K562 (cell line): ENCODE data around the gene ASB6. TPM values are rescaled to one million over a fixed set of nuclear protein-coding genes. Genes with fewer than 3 reads are reported as not detected.
A peak's percentile ranks its signal among the peaks of the same experiment; 100 is the strongest.

Experiments
- ATAC-seq: fragments of 200-7000 bp; cut with Tn5 transposase; 3 replicates; pipeline ENCODE4 v1.9.1; 2020; ENCODE audit warnings: moderate library complexity
- BruUV-seq: library from RNA; stranded (reverse); fragments of 400-500 nt; replicated peaks from 2 replicates; lab custom pipeline; 2021; lab: Mats Ljungman, UMichigan
- CTCF ChIA-PET: fragments of 300-600 bp; formaldehyde crosslinking; extraction: SDS; loops from one replicate; lab custom pipeline; 2021; ENCODE audit warnings: low intra/inter-chr PET ratio; lab: Yijun Ruan, JAX
- POLR2A ChIA-PET: fragments of 300-600, 350-650 bp; sonication (Branson Sonifier 250); formaldehyde crosslinking; extraction: SDS; loops from one replicate; lab custom pipeline; 2021; ENCODE audit warnings: antibody characterized with exemption, inconsistent platforms; lab: Yijun Ruan, JAX
- DNase-seq, 4 experiments: peaks; one replicate each; pipeline versions ENCODE4 v3.0.0 to v3.0.0-alpha.2; 2011 to 2018; ENCODE audit warnings: low spot score in 3 of 4, mixed read lengths in 3 of 4; ENCODE audit errors: extremely low read depth in 1 of 4
- FAIRE-seq: peaks from 2 replicates; lab custom pipeline; 2011; peaks lifted over from hg19 to GRCh38; lab: Jason Lieb, UNC
- H2AFZ ChIP-seq: 2 replicates; pipeline ENCODE4 v1.6.0; 2011; ENCODE audit warnings: low read depth, low read length, control low read depth, inconsistent platforms
- H3K27ac ChIP-seq: fragments of 200-600 bp; 3 replicates; pipeline ENCODE4 v1.8.0; 2011; ENCODE audit warnings: low read depth, mild to moderate bottlenecking, control low read depth, inconsistent platforms, low read length, moderate library complexity, mixed read lengths; ENCODE audit errors: extremely low read depth
- H3K27me3 ChIP-seq, 2 experiments: fragments of 300-600 bp in 1 of 2; 2 replicates in 1 of 2; 3 replicates in 1 of 2; pipeline versions ENCODE4 v1.6.0 to v1.8.0; 2011; ENCODE audit warnings: inconsistent platforms in 2 of 2, low read length in 2 of 2, mild to moderate bottlenecking in 1 of 2, mixed read lengths in 1 of 2, moderate library complexity in 1 of 2; ENCODE audit not compliant: control insufficient read depth in 2 of 2, insufficient read depth in 2 of 2
- H3K36me3 ChIP-seq: fragments of 300-600 bp; 3 replicates; pipeline ENCODE4 v1.8.0; 2011; ENCODE audit warnings: mild to moderate bottlenecking, low read length, inconsistent platforms; ENCODE audit not compliant: control insufficient read depth, insufficient read depth
- H3K4me1 ChIP-seq, 2 experiments: fragments of 200-600 bp in 1 of 2; replicated peaks in 1 of 2; 2 replicates in 1 of 2; 3 replicates in 1 of 2; pipeline versions ENCODE4 v1.5.1 to v1.8.0; 2011; ENCODE audit warnings: inconsistent platforms in 2 of 2, low read length in 2 of 2, mild to moderate bottlenecking in 1 of 2, mixed read lengths in 1 of 2, moderate library complexity in 1 of 2; ENCODE audit not compliant: control insufficient read depth in 2 of 2, insufficient read depth in 2 of 2
- H3K4me2 ChIP-seq: 2 replicates; pipeline ENCODE4 v1.6.1; 2011; ENCODE audit warnings: low read length, control low read depth, inconsistent platforms, mixed read lengths; ENCODE audit not compliant: insufficient read depth
- H3K4me3 ChIP-seq: fragments of 200-600 bp; sonication (generic), shearing (Covaris generic); 2 replicates; pipeline ENCODE4 v1.5.1; 2016; ENCODE audit warnings: control low read depth, inconsistent platforms
- H3K79me2 ChIP-seq: fragments of 200-600 bp; 3 replicates; pipeline ENCODE4 v1.8.0; 2011; ENCODE audit warnings: low read length, inconsistent platforms; ENCODE audit not compliant: control insufficient read depth, insufficient read depth
- H3K9ac ChIP-seq, 2 experiments: 2 replicates each; pipeline versions ENCODE4 v1.6.0 to v1.6.1; 2011; ENCODE audit warnings: low read depth in 2 of 2, low read length in 2 of 2, control low read depth in 1 of 2, inconsistent platforms in 1 of 2, mild to moderate bottlenecking in 1 of 2, mixed read lengths in 1 of 2; ENCODE audit not compliant: insufficient read depth in 1 of 2
- H3K9me1 ChIP-seq: one replicate; pipeline ENCODE4 v1.6.0; 2011; ENCODE audit warnings: inconsistent platforms, mild to moderate bottlenecking, low read length, moderate library complexity; ENCODE audit not compliant: control insufficient read depth, insufficient read depth
- H3K9me3 ChIP-seq: replicated peaks from 2 replicates; pipeline ENCODE4 v1.5.1; 2011; ENCODE audit warnings: low read depth, low read length, inconsistent platforms; ENCODE audit not compliant: control insufficient read depth, insufficient read depth
- H4K20me1 ChIP-seq: replicated peaks from 2 replicates; pipeline ENCODE4 v1.6.1; 2011; ENCODE audit warnings: low read length, inconsistent platforms, mixed read lengths; ENCODE audit not compliant: control insufficient read depth, insufficient read depth
- BCOR ChIP-seq: fragments of 450-650 bp; IDR thresholded peaks from 2 replicates; pipeline ENCODE4 v1.6.1; 2016
- CBX1 ChIP-seq: sonication (generic); IDR thresholded peaks from 2 replicates; pipeline ENCODE4 v1.6.1; 2016; ENCODE audit warnings: antibody characterized with exemption, low read depth, mild to moderate bottlenecking
- GTF2F1 ChIP-seq: IDR thresholded peaks from 2 replicates; pipeline ENCODE4 v1.6.1; 2011; ENCODE audit warnings: low read depth, low read length, improper control_type of control experiment
- HOMEZ ChIP-seq: fragments of 250-450 bp; sonication (Bioruptor Pico); IDR thresholded peaks from 2 replicates; pipeline ENCODE4 v1.4.0; 2020; ENCODE audit warnings: mild to moderate bottlenecking, moderate library complexity
- KDM1A ChIP-seq, 2 experiments: fragments of 450-650 bp; IDR thresholded peaks; 2 replicates each; pipeline ENCODE4 v1.6.1; 2016; ENCODE audit warnings: mild to moderate bottlenecking in 2 of 2
- RBM25 ChIP-seq: fragments of 200-400 bp; formaldehyde crosslinking; IDR thresholded peaks from 2 replicates; pipeline ENCODE4 v1.6.1; 2018; ENCODE audit warnings: low read length, low read depth, moderate library complexity; ENCODE audit not compliant: severe bottlenecking
- RFX1 ChIP-seq: fragments of 450-650 bp; IDR thresholded peaks from 2 replicates; pipeline ENCODE4 v1.6.1; 2016; ENCODE audit warnings: mild to moderate bottlenecking, moderate library complexity
- ZNF347 ChIP-seq: fragments of 450-650 bp; formaldehyde crosslinking; IDR thresholded peaks from 2 replicates; pipeline ENCODE4 v1.4.0; 2020; ENCODE audit warnings: low read depth, mild to moderate bottlenecking, moderate library complexity
- ZNF408 ChIP-seq: fragments of 250-450 bp; sonication (Bioruptor Pico); IDR thresholded peaks from 2 replicates; pipeline ENCODE4 v1.4.0; 2020; ENCODE audit warnings: low read depth, mild to moderate bottlenecking, moderate library complexity
- ZNF431 ChIP-seq: sonication (generic); formaldehyde crosslinking; IDR thresholded peaks from 2 replicates; pipeline ENCODE4 v1.8.0; 2022; ENCODE audit warnings: mild to moderate bottlenecking, missing genetic modification reagents
- WGBS: fragments of 100-300 bp; shearing (Covaris generic); methylation state at CpG from one replicate; pipeline ENCODE4 v1.1.6; 2016; ENCODE audit warnings: low coverage, mixed read lengths; ENCODE audit not compliant: insufficient coverage; ENCODE audit errors: missing lambda C conversion rate; 5-methylcytosine and 5-hydroxymethylcytosine counted together
- in situ Hi-C: fragments of 300-500 bp; cut with MboI; formaldehyde crosslinking; loops from 4 replicates; pipeline ENCODE4 v1.15.0; 2018; ENCODE audit warnings: inconsistent platforms, mixed read lengths
- intact Hi-C: fragments of 100-400 bp; cut with micrococcal nuclease; formaldehyde crosslinking; loops from 2 replicates; pipeline ENCODE4 v1.14.2; 2022
- polyA plus RNA-seq, 8 experiments: library from polyadenylated mRNA; depleted of rRNA in 4 of 8; stranded (reverse) in 5 of 8; unstranded in 3 of 8; fragments of >200 nt; fragmentation: Nextera tagmentation in 2 of 8; fragmentation: Illumina TruSeq in 1 of 8; extraction: Ambion mirVana in 2 of 8; extraction: Trizol in 1 of 8; gene quantifications; 2 replicates each; pipeline versions ENCODE4 v1.2.1 to v1.2.3, GENCODE V29; 2011 to 2014; ENCODE audit warnings: inconsistent platforms in 1 of 8, missing spikeins in 1 of 8
- total RNA-seq, 7 experiments: library from RNA; depleted of rRNA in 6 of 7; stranded (reverse); fragments of >200 nt in 6 of 7; fragmentation: Illumina TruSeq in 2 of 7; extraction: Trizol in 2 of 7; gene quantifications; 2 replicates each; pipeline versions ENCODE4 v1.2.1 to v1.2.3, GENCODE V29; 2011 to 2021; ENCODE audit warnings: low replicate concordance in 1 of 7

The ASB6 gene
- total and polyA plus RNA-seq, 9 of the 15 experiments (the other 6 are each of a cell fraction or from before 2014, with no cell fraction given), result 0.92 to 17.8 (median 11.3) TPM

DNA sequence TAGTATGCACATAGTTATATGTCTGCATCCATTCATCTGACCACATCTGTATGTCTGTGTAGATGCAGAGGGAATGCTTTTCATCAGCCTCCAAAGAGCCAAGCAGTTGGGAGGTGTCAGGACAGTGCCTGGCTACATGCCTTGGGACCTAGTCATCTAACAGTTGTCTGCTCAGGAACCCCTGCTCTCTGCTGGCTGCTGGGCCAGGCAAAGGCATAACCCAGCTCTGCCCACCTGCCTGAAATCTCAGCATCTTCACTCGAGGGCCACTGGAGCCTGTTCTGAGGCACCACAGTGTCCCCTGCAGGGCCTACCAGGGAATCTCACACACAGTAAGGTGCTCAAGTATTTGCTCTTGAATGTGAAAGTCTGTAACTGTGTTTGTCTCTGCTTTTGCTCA, 24.8 kb downstream of the ASB6 start (continued):
- no peak for TF ChIP-seq RFX1

DNA sequence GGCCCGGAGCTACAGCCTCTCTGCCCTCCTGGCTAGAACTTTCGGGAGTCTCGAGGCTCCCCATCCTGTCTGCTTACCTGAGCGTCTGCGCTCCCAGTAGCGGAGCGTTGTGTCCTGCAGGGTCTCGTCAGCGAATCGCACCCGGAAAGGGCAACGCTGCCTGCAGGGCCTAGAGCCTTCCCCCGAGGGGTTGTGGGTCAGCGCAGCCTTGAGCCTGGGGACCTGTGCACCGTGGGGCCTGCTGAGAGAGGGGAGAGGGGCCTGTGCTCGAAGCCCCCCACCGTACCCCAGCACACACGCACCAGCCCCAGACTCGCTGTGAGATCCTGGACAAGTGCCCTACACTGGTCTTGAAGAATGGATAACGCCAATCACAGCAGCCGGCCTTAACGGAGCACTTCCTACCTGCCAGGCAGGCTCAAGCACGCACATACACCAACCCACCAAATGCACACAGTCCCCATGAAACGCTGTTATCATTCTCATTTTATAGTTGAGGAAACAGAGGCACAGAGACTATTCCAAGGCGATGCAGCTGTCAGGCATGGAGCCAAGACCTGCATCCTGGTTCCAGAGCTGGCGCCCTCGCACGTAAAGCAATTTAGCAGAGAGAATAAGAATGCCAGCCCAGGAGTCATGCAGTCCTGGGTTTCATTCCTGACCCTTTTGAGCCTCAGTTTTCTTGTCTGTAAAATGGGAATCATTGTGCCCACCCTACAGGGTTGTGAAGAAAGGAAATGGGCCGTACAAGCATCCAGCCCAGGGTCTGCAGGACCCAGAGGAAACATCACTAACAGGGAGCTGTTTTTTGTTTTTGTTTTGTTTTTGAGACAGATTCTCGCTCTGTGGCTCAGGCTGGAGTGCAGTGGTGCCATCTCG, 26.3 kb downstream of the ASB6 start:
- 22% methylated on average over 24 of the region's 31 CpGs for WGBS
- ATAC-seq (no peak), FAIRE-seq (no peak), DNase-seq (no peak)
- Histone ChIP-seq H3K9me3 (no peaks in the 10 kb centered on the region), H3K36me3 (no peaks in the 10 kb centered on the region), H3K4me3 (no peak overlapping the region), H3K4me1 (peaks cover 4 to 37% of the 10 kb centered on the region in 2 experiments; a peak in 3 of 5 replicates), H3K27me3 (peaks cover 7 to 54% of the 10 kb centered on the region in 2 experiments; a peak in 4 of 5 replicates), H3K79me2 (no peaks in the 10 kb centered on the region), H3K9ac (no peak overlapping the region), H4K20me1 (0 out of 2 replicates have a peak, but pooled peaks cover 10% of the 10 kb centered on the region), H2AFZ (no peak overlapping the region), H3K9me1 (no peaks in the 10 kb centered on the region), H3K27ac (no peak overlapping the region), H3K4me2 (no peak overlapping the region)
- ChIA-PET POLR2A (interaction anchor here (0.5 to 1.9 kb wide), 2 partner anchors 9 to 11 kb away, joined by 3 to 6 read pairs; no protein-coding TSS in a partner anchor), CTCF (interaction anchor here (0.6 kb wide), 1 partner anchor 543 kb away, joined by 4 read pairs; no protein-coding TSS in a partner anchor)
- in situ Hi-C loops (loop anchor here (5.0 to 25.0 kb wide), 2 partner anchors 278 to 483 kb away; no protein-coding TSS in a partner anchor), intact Hi-C loops (no loop called here)
- TF ChIP-seq RBM25 (peak; percentile 72), KDM1A (IDR thresholded peaks at IDR 0.05) (0 out of 4 replicates have a peak, but pooled peaks of 1 of the 2 experiments have one; percentile 16), ZNF347 (CRISPR knock-in tag) (no peak), BCOR (peak; percentile 59; the same call in 1 of the 2 replicates), ZNF408 (CRISPR knock-in tag) (no peak), CBX1 (no peak), HOMEZ (CRISPR knock-in tag) (no peak), ZNF431 (CRISPR knock-in tag) (no peak), GTF2F1 (no peak)
- no TSS peak for BruUV-seq
